CD4-positive, alpha-beta T cell treated with Interleukin-6 at 100 ng/mL for 8 hours (primary cell): ENCODE results near the gene LPAR5.
"Not testable (repeated sequence)": the region's sequence is repeated elsewhere in the genome, so short reads cannot be mapped to it uniquely, and the experiment has no call there.

Experiments used
- DNase-seq: peaks from one replicate; pipeline ENCODE4 v3.0.0-alpha.2; 2020; ENCODE audit warnings: mixed read lengths, low spot score

Gene LPAR5

DNA sequence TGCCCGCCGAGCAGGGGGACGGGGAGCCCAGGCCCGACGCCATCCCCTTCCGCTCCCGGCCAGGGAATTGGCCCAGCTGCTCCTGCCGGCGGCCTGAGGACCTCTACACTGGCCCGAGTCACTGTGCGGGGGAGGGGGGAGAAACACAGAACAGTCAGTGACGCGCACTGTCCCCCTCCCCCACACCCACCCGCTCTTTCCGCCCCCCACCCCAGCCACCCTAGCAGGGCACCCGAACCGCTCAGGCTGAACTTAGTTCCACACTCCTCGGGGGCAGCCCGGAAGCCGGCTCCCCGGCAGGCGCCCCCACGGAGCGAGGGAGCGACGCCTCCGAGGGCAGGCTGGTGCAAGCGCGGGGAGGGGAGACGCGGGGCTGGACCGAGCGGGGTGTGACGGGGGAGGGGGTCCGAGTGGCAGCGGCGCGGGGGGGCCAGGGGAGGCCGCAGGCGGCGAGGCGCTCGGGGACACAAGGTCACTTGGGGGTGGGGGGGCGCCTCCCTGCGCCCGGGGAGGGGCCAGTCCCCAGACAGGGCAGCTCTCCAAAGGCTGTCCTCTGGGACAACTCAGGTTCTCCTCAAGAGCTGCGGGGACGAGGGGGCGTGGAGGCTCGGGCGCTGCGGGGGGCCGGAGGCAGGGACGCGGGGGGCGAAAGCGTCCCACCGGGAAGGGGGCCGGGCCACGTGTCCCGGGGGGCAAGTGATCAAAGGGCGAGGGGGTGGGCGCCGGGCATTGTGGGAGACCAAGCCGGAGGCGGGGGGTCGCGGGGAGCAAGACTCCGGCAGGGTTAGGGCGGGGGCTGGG lies 29.2 kb downstream of the LPAR5 start:
- DNase-seq: peak; percentile 62

DNA sequence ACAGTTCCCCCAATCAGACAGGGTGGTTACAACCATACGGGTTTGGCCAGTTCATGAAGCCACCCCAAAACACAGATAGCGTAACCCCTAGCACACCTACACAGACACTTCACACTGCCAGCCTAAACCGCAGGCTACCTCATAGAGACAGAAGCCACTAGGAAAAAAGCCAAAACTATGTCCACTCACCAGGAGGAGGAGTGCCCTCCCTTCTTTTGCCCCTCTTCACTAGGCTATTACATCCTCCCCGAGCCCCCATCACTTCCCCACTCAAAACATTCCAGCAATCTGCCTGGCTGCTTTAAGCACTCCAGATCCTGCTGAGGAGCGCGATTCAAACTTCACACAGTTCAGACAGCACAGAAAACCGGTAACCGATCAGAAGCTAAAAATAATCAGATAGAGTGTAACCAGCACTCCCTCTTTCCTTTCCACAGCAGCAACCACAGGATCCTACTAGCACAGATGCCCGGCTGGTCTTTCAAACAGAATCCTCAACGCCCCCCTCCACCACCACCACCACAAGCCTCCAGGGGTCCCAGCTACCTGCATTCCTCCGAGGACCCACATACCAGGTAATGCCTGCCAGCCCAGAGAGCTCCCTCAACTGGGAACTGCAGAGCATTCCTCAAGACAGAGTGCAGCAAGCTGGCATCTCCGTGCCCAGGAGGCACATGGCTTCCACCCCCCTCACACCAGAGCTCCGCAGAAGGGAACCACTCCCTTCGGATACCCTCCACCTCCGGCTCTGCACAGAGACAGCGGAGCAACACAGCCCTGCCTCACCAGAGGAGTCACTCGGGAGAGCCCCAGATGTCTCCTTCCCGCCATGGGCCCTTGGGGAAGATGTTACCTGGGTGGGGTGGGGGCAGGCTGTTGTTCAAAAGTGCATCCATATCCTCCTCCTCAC lies 30.1 kb downstream of the LPAR5 start:
- DNase-seq: peak; percentile 23

DNA sequence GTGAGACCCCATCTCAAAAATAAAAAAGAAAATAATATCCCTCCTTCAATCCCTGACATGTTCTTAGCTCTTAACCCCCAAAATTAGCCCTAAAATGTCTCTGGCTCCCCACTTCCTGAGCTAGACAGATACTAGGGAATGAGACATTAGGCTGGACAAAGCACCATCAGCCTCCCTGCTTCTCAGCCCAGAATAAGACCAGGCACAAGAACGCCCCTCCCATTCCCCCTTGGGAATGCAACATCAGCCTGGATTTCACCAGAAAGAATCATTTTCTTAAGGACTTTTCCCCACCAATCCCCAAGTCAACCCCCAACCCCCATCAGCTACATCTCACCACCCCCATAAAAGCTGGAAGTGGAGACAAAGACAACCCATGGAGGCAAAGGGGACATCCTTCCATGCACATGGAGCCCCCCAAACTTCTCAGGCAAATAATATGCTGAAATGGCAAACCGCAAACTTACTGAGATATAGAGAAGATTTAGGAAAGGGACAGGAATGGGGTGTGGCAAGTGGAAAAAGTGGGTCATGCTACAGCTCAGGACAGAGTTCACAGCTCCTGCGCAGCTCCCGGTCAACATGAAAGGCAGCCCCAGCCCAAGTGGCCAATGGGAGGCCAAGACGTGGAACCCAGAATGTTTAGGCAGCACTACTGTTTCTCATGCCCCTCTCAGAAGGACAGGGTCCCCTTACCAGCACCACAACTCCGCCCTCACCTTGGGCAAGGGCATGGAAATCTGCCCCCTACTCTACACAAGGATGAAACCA lies 31.3 kb downstream of the LPAR5 start:
- DNase-seq: no peak

DNA sequence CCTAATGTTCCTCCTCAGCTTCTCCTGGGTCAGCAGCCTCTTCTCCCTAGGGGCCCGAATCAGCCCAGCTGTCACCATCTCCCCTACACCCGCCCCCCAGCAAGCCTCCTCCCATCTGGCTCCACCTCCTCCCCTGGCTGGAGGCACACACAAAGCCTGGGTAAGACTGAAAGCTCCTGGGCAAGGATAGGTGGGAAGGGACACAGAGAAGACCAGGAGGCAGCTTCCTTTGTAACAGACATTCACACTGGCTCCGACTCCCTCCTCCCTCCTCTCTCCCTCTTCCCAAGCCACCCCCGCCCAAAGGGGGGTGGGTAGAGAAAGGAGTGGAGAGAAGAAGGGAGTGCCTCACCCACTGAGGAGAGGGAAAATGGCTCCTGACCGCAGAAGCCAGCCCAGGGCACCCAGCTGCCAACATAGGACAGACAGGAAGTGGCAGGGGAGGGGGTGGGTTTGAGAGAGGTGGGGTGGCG lies 32.6 kb downstream of the LPAR5 start:
- peak; percentile 62 for DNase-seq

DNA sequence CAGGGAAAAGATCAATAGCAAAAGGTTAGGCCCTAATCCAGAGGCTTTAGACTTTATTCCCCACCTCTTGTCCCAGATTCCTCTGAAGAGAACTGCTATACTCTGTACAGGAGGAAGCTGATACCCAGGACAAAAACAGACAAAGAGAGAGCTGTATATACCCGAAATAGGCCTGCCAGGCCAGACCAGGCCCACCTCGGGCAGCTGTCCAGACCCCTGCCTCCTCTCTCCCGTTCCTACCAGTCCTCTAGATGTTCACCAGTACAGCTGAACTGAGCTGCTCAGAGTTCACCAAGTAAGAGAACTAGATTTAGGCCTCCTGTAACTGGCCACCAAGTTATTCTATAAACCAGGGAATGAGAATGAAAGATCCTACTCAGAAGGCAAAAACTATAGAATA lies 33.2 kb downstream of the LPAR5 start:
- no peak for DNase-seq

DNA sequence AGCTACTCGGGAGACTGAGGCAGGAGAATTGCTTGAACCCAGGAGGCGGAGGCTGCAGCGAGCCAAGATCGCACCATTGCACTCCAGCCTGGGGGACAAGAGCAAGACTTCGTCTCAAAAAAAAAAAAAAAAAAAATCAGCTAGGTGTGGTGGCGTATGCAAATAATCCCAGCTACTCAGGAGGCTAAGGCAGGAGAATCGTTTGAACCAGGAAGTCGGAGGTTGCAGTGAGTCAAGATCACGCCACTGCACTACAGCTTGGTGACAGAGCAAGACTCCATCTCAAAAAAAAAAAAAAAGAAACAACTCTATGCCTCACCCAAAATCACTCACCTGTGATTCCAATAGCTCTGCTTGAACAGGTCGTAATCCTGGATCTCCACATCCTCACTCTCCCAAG lies 40.1 kb downstream of the LPAR5 start:
- not testable (repeated sequence) for DNase-seq

DNA sequence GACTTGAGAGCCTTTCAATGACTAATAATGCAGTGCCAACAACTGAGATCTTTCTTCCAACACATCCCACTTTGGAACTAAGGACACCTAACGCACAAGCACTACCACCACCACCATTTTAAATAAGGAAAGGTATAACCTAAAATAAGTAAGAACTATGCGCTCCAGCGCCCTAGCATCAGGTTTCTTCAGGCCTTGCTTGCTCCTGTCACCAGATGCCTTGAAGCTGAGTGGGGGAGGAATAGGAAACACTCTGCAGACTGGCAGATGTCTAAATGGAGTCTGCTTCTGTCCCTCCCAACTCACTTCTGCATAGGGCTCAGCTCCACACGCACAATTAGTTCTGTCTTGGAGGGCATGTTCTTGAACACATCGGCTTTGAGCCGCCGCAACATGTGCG lies 43.7 kb downstream of the LPAR5 start:
- DNase-seq: no peak

DNA sequence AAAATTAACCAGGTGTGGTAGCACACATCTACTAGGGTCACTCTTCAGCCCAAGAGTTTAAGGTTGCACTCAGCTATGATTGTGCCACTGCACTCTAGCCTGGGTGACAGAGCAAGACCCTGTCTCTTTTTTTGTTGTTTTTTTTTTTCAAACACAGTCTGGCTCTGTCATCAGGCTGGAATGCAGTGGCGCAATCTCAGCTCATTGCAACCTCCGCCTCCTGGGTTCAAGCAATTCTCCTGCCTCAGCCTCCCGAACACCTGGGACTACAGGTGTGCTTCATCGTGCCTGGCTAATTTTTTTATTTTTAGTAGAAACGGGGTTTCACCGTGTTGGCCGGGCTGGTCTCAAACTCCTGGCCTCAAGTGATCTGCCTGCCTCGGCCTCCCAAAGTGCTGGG lies 49.2 kb downstream of the LPAR5 start:
- not testable (repeated sequence) for DNase-seq

DNA sequence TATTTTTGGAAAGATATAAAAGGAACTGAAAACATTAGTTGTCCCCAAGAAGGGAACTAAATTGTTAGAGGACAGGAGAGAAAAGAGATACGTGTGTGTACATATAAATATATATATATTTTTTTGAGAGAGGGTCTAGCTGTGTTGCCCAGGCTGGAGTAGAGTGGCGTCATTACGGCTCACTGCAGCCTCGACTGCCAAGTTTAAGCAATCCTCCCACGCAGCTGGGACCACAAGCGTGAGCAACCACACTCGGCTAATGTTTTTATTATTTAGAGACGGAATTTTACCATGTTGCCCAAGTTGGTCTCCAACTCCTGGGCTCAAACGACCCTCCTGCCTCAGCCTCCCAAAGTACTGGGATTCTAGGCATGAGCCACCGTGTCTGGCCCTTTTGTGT lies 51.5 kb downstream of the LPAR5 start:
- DNase-seq: no peak

DNA sequence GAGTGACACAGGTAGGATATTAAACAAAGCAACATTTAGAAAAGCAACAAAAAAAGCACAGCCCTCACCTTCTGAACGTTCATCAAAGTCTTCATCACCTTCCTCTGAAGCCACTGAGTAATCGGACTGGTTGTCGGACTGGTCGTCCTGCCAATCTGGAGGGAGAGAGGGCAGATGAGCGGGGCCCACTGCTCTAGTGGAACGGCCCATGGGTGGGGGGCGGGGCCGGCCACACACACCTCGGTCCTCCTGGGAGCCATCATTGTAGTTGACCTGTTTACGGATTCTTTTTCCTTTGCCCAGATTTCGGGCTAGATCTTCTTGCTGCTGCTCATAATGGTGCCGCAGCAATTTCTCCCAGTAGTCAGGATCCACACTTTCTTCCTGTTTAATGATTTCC lies 52.8 kb downstream of the LPAR5 start:
- no peak for DNase-seq

DNA sequence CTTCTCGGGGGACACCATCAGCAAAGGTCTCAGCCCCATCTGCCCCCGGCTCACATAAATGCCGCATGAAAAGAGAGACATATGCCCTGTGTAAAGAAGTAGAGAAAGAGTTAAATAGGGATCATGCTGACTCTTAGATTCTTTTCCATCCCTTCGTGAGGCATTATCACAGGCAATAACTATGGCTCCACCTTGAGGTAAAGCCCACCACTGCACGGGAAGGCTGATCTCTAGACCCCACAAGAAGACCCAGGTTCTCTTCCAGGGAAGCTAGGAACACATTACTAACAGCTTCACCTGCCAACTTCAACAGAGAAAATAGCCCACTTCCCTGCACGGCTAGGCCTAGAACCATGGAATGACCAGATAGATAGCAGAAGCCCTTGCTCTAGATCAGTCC lies 53.6 kb downstream of the LPAR5 start:
- DNase-seq: no peak

DNA sequence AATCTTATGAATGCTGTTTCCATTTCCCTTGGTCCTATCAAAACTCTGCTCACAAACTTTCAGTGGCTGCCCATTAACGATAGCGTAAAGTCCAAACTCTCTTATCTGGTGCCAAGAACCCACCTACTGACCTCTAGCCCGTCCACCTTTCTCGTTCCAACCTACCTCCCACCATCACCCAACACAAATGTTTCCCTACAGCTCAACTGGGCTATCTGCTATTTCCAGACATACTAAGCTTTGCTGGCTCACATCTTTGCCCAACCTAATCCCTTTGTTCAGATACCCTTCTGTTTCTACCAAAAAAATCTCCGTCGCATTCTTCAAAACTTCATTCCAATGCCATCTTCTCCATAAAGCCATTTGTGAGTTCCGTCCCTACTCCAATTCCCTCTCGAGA lies 60.1 kb downstream of the LPAR5 start:
- no peak for DNase-seq

DNA sequence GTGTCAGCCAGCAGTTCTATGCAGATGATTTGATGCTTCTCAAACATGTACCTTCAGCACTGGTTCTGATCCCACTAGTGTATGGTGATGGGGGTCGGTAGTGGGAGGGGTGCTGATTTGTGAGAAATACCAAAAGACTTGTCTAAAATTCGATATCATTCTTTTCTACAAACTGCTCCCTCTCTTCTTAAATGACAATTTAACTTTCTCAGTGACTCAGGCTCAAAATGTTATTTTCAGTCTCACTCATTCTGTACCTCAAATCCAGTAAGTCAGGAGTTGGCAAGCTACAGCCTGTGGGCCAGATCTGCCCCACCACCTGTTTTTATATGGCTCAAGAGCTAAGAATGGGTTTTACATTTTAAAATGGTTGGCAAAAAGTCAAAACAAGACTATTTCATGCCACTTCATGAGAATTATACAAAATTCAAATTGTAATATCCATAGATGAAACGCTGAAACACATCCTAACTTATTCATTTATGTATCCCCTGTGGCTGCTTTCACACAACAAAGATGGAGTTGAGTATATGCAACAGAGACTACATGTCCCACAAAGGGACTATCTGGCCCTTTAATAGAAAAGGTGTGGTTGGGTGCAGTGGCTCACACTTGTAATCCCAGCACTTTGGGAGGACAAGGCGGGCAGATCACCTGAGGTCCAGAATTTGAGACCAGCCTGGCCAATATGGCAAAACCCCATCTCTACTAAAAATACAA lies 61.0 kb downstream of the LPAR5 start:
- no peak for DNase-seq

DNA sequence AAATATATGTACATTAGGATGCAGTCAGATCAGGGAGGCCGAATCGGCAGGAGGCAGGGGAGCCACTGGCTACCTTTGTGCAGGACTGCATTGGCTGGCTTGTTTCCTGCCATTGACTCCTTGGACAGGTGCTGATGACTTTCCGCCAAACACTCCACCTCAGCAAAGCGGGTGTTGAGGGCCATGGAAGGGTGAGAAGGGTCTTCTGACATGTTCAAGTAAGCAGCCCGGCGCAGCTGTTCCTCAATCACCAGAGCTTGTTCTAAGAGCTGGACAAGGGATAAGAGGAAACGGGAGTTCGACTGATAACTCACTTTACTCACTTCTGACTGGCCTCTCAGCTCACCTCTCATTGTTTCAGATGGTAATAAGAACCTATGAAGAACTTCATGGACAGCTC lies 62.8 kb downstream of the LPAR5 start:
- no peak for DNase-seq

DNA sequence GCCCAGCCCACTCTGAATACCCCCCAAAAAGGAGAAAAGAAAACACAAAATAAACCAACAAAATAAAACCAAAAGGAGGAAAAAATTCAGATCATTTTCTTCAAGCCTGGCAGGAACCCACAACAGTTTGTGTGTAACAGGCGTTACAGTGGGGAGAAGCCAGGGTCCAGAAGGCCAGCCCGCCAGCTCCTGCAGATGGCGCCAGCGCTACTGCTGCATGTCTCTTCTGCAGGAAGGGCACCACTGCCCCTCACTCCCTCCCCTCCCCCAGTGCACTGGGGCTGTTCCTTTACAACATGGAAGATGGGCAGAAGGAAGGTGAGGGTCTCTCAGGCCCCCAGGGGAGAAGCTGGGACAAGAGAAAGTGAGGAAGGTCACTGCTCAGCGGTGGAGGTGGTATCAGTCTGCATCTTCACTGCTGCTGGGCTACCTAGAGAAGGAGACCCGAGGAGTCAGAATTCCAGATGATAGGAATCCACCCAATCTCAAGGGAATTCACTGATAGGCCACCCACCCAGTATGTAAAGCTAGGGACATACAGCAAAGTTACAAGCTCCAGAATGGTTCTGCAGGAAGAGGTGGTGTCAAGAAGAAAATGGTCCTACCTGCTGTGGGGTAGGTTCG lies 65.4 kb downstream of the LPAR5 start:
- DNase-seq: peak; percentile 27

DNA sequence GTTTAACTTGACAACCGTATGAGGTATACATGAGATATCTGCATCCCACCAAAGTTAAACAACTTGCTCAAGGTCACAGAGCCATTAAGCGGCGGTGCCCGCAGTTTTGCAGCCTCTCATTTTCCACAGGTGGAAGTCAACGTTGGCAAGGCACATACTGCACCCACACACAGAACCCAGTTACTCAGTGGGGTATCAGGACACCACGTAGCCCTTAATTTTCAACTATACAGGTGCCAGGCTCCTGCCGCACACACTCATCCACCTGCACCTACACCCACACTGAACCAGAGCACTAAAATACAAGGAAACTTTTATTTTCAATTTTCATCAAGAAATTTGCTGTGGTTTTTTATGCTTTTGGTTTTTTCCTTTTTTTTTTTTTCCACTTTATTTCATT lies 66.0 kb downstream of the LPAR5 start:
- DNase-seq: no peak

DNA sequence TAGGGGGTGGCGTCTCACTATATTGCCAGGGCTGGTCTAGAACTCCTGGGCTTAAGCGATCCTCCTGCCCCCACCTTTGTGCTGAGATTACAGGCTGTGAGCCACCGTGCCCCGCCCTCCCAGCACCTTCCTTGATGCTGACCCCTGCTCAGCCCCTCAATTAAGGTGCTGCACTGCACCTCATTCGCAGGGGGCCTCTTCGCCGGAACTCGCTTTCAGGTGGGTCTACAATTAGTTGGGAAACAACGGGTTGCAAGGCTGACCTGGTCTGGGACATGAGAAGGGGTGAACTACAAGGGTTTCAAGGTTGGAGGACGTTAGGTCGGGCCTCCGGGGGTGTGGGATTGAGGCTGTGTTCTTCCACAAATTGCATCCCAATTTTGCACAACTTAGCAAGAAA lies 66.4 kb downstream of the LPAR5 start:
- no peak for DNase-seq
